ENCODE results near the gene TRIM69. TPM values are rescaled to one million over a fixed set of nuclear protein-coding genes. Genes with fewer than 3 reads are reported as not detected.

Gene TRIM69
- total RNA-seq, 6 donors from 2014 or later: 10.3 to 29.3 (median 18.3) TPM

GRCh38 chr15:44794072-44794471 lies 57.7 kb downstream of the TRIM69 start:
- ATAC-seq (ENCODE audit: low FRiP score in 2 of 2) (no peak), DNase-seq (no peak)
- no peaks in the 10 kb centered on the region for H3K27me3 ChIP-seq
- no peaks in the 10 kb centered on the region for H3K9me3 ChIP-seq
- no peak overlapping the region for H3K27ac ChIP-seq
- H3K4me3 ChIP-seq: no peak overlapping the region
- 48 to 78% methylated on average over 1 of the region's 1 CpG for WGBS, 2 donors
- no peaks in the 10 kb centered on the region for H3K4me1 ChIP-seq
- TF ChIP-seq EP300 (IDR thresholded peaks at IDR 0.05) (no peak), POLR2A (IDR thresholded peaks at IDR 0.05) (no peak), CTCF (IDR thresholded peaks at IDR 0.05) (no peak), POLR2AphosphoS5 (IDR thresholded peaks at IDR 0.05) (no peak)
- no peaks in the 10 kb centered on the region for H3K36me3 ChIP-seq

- Histone ChIP-seq H3K4me1 (peaks cover 0 to 2% (median 0%) of the 10 kb centered on the region in 4 donors), H3K9me3 (no peaks in the 10 kb centered on the region), H3K27me3 (no peaks in the 10 kb centered on the region), H3K4me3 (no peak overlapping the region), H3K27ac (no peak overlapping the region), H3K36me3 (no peaks in the 10 kb centered on the region)
- no peak for TF ChIP-seq POLR2AphosphoS5 (IDR thresholded peaks at IDR 0.05)
- no peak for TF ChIP-seq CTCF (IDR thresholded peaks at IDR 0.05)
- TF ChIP-seq POLR2A (IDR thresholded peaks at IDR 0.05): no peak
- TF ChIP-seq EP300 (IDR thresholded peaks at IDR 0.05): no peak
- DNase-seq (no peak), ATAC-seq (ENCODE audit: low FRiP score in 2 of 2) (no peak)
- 87 to 100% methylated on average over 1 of the region's 1 CpG for WGBS, 2 donors
Observed at GRCh38 chr15:44796508-44796907, 60.2 kb downstream of the TRIM69 start.

- WGBS, 2 donors: 19 to 29% methylated on average over 3 of the region's 3 CpGs
- no peak for TF ChIP-seq POLR2AphosphoS5 (IDR thresholded peaks at IDR 0.05)
- no peak for TF ChIP-seq POLR2A (IDR thresholded peaks at IDR 0.05)
- no peak for TF ChIP-seq EP300 (IDR thresholded peaks at IDR 0.05)
- TF ChIP-seq CTCF (IDR thresholded peaks at IDR 0.05): no peak
Observed at GRCh38 chr15:44798826-44799225, 62.5 kb downstream of the TRIM69 start.

GRCh38 chr15:44801364-44801763 lies 65.0 kb downstream of the TRIM69 start:
- WGBS, 2 donors: 61 to 62% methylated on average over 5 of the region's 5 CpGs
- no peaks in the 10 kb centered on the region for H3K9me3 ChIP-seq
- TF ChIP-seq CTCF (IDR thresholded peaks at IDR 0.05) (no peak), POLR2A (IDR thresholded peaks at IDR 0.05) (no peak), EP300 (IDR thresholded peaks at IDR 0.05) (no peak), POLR2AphosphoS5 (IDR thresholded peaks at IDR 0.05) (no peak)
- ATAC-seq (ENCODE audit: low FRiP score in 2 of 2) (no peak), DNase-seq (no peak)
- H3K36me3 ChIP-seq: no peaks in the 10 kb centered on the region
- H3K27me3 ChIP-seq: no peaks in the 10 kb centered on the region
- peaks cover 0 to 5% (median 0%) of the 10 kb centered on the region in 4 donors for H3K4me1 ChIP-seq
- no peak overlapping the region for H3K4me3 ChIP-seq
- H3K27ac ChIP-seq: no peak overlapping the region

More at GRCh38 chr15:44798826-44799225, 62.5 kb downstream of the TRIM69 start:
- no peak for ATAC-seq (ENCODE audit: low FRiP score in 2 of 2)
- no peaks in the 10 kb centered on the region for H3K9me3 ChIP-seq
- peaks cover 0 to 5% (median 0%) of the 10 kb centered on the region in 4 donors for H3K4me1 ChIP-seq
- no peaks in the 10 kb centered on the region for H3K36me3 ChIP-seq
- H3K4me3 ChIP-seq: no peak overlapping the region
- no peaks in the 10 kb centered on the region for H3K27me3 ChIP-seq
- DNase-seq: no peak
- no peak overlapping the region for H3K27ac ChIP-seq

GRCh38 chr15:44801797-44802196 lies 65.5 kb downstream of the TRIM69 start:
- no peak overlapping the region for H3K27ac ChIP-seq
- no peak for ATAC-seq (ENCODE audit: low FRiP score in 2 of 2)
- H3K4me1 ChIP-seq: peaks cover 0 to 5% (median 0%) of the 10 kb centered on the region in 4 donors
- H3K4me3 ChIP-seq: no peak overlapping the region
- no peaks in the 10 kb centered on the region for H3K27me3 ChIP-seq
- TF ChIP-seq POLR2AphosphoS5 (IDR thresholded peaks at IDR 0.05): no peak
- no peak for TF ChIP-seq EP300 (IDR thresholded peaks at IDR 0.05)
- no peak for TF ChIP-seq CTCF (IDR thresholded peaks at IDR 0.05)
- TF ChIP-seq POLR2A (IDR thresholded peaks at IDR 0.05): no peak
- no peaks in the 10 kb centered on the region for H3K9me3 ChIP-seq
- no peak for DNase-seq
- H3K36me3 ChIP-seq: no peaks in the 10 kb centered on the region
